ENCODE results near the gene TRIM75. TPM values are rescaled to one million over a fixed set of nuclear protein-coding genes. Genes with fewer than 3 reads are reported as not detected.
"Not testable (repeated sequence)": the region's sequence is repeated elsewhere in the genome, so short reads cannot be mapped to it uniquely, and the experiment has no call there.

The TRIM75 gene
- not detected in 2 replicates for total RNA-seq

DNA sequence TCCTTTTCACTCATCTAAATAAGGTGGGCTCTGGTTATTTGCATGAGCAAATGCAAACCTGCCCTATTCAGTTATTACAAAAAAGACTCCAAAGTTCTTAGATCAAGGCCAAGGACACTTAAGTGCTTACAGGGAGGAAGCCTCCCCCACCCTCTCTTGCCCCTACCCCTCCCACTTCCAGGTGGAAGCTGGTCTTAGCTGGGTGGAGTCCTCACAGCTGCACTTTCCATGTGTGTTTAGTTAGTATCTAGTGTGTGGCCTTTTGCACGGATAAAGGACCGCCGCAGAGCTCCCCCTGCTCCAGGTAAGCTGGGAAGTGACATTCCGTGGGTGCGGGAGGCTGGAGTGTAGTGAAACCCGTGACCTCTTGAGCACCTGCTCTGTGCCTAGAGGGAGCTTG, at the start of gene TRIM75:
Gene TRIM75, plus strand, starts transcription at position 222 of the 400 bp plus-strand sequence. CDS start 5,282 bp downstream, outside the sequence.
- intact Hi-C loops (cut with micrococcal nuclease), result no loop called here
- Mint-ChIP-seq H3K27me3 (no peaks in the 10 kb centered on the region), H3K4me3 (no peak within 1 kb of the TSS), H3K27ac (no peak within 1 kb of the TSS), H3K4me1 (no peaks in the 10 kb centered on the region), H3K36me3 (ENCODE audit: low read depth) (no peaks in the 10 kb centered on the region), H3K9me3 (no peaks in the 10 kb centered on the region)
- no peak for DNase-seq

DNA sequence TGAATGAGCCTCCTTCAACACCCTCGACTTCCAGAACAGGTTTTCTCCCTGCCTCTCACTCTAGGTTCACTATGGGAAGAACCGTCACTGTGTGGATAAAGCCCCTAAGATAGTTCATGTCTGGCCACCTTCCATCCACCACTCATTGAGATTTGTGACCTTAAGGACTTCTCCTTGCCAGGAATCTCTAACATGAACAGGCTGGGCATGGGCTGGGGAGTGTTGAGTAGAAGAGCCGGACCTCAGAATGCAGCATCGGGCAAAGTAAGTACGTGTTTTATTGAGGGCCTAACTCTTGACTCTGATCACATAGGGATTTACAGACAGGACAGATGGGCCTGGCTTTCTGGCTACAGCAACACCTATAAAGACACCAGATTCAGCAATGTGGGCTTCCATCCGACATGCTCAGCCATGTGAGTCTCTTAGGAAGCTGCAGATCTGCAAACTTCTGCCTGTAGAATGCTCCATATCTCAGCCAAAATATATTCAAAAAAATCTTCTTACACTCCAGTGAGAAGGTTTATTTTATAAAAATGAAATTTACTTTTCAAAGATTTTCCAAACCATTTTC, 48.2 kb upstream of the TRIM75 start:
- intact Hi-C loops (cut with micrococcal nuclease), result no loop called here
- Mint-ChIP-seq H3K4me1 (peaks cover 12% of the 10 kb centered on the region), H3K36me3 (ENCODE audit: low read depth) (no peaks in the 10 kb centered on the region), H3K4me3 (no peak overlapping the region), H3K27me3 (peaks cover 21% of the 10 kb centered on the region), H3K9me3 (no peaks in the 10 kb centered on the region), H3K27ac (no peak overlapping the region)
- no peak for DNase-seq

- Mint-ChIP-seq H3K4me3 (no peak overlapping the region), H3K36me3 (ENCODE audit: low read depth) (no peaks in the 10 kb centered on the region), H3K4me1 (peaks cover 12% of the 10 kb centered on the region), H3K27ac (no peak overlapping the region), H3K27me3 (peaks cover 29% of the 10 kb centered on the region), H3K9me3 (no peaks in the 10 kb centered on the region)
- no peak for DNase-seq
- intact Hi-C loops (cut with micrococcal nuclease), result no loop called here
These were observed 47.2 kb upstream of the TRIM75 start for GRCh38 chr4:165006456-165006855.

GRCh38 chr4:165006886-165007285, 46.8 kb upstream of the TRIM75 start:
- H3K4me1 Mint-ChIP-seq, result peaks cover 12% of the 10 kb centered on the region
- H3K27ac Mint-ChIP-seq, result no peak overlapping the region
- no peak for DNase-seq
- H3K9me3 Mint-ChIP-seq, result no peaks in the 10 kb centered on the region
- intact Hi-C loops (cut with micrococcal nuclease), result no loop called here
- H3K36me3 Mint-ChIP-seq (ENCODE audit: low read depth), result no peaks in the 10 kb centered on the region
- peaks cover 27% of the 10 kb centered on the region for H3K27me3 Mint-ChIP-seq
- no peak overlapping the region for H3K4me3 Mint-ChIP-seq

DNA sequence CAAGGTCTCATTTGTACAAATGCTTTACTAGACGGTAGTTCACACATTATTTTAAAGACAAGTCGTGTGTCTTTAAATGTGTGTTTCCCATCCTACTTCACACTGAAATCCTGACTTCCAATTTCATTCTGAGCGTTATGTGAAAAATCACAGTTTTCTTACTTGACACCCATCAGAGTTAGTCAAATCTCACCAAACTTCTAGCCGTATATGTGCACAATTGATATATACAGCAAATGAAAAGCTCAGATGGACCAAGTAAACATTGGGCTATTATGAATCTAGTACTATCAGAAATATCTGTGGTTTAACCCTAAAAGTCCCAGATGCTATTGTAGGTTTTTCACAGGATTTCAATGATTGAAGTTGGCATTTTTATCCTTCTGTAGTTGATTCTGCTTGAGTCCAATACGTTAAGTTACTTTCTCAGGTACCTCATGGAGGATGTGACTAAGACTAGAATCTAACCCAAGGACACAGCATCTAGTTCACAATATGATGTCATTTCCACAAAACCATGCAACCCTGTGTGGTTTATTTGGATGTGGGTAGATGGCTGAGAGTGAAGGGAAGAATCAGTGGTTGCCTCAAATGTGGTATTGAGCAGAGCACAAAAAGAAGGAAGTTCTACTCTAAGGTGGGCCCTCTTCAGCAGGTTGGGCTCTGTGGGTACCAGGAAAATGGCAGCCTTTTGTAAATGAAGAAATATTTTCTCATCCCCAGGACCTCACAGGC, 44.0 kb upstream of the TRIM75 start:
- Mint-ChIP-seq H3K27ac (peak overlapping the region; percentile 26), H3K4me3 (no peak overlapping the region), H3K9me3 (no peaks in the 10 kb centered on the region), H3K4me1 (peaks cover 12% of the 10 kb centered on the region), H3K36me3 (ENCODE audit: low read depth) (no peaks in the 10 kb centered on the region), H3K27me3 (peaks cover 37% of the 10 kb centered on the region)
- DNase-seq, result peak; percentile 85
- intact Hi-C loops (cut with micrococcal nuclease), result no loop called here

GRCh38 chr4:165010487-165010886, 43.2 kb upstream of the TRIM75 start:
- H3K27ac Mint-ChIP-seq, result no peak overlapping the region
- H3K4me1 Mint-ChIP-seq, result peaks cover 12% of the 10 kb centered on the region
- H3K36me3 Mint-ChIP-seq (ENCODE audit: low read depth), result no peaks in the 10 kb centered on the region
- intact Hi-C loops (cut with micrococcal nuclease), result no loop called here
- H3K9me3 Mint-ChIP-seq, result no peaks in the 10 kb centered on the region
- DNase-seq, result no peak
- peaks cover 34% of the 10 kb centered on the region for H3K27me3 Mint-ChIP-seq
- H3K4me3 Mint-ChIP-seq, result no peak overlapping the region

DNA sequence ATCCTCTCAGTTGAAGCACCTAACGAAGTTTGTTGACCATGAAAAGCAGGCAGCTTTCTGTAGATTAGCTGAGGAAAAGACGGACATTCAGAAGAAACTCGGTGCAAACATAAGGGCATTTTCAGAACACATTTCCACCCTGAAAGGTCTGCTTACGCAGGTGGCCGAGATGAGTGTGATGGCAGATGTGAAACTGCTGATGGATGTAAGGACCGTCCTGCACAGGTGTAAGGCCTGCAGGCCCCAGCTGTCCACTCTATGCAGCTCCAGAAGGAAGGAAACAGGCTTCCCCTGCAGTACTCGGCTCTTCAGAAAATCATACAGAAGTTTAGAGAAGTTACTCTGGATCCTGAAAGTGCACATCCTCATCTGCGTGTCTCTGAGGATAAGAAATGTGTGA, 42.7 kb upstream of the TRIM75 start:
- no peak overlapping the region for H3K27ac Mint-ChIP-seq
- intact Hi-C loops (cut with micrococcal nuclease), result no loop called here
- H3K36me3 Mint-ChIP-seq (ENCODE audit: low read depth), result no peaks in the 10 kb centered on the region
- no peak overlapping the region for H3K4me3 Mint-ChIP-seq
- H3K9me3 Mint-ChIP-seq, result no peaks in the 10 kb centered on the region
- peaks cover 12% of the 10 kb centered on the region for H3K4me1 Mint-ChIP-seq
- DNase-seq, result no peak
- peaks cover 33% of the 10 kb centered on the region for H3K27me3 Mint-ChIP-seq

GRCh38 chr4:165011403-165011802, 42.3 kb upstream of the TRIM75 start:
- intact Hi-C loops (cut with micrococcal nuclease), result no loop called here
- Mint-ChIP-seq H3K27ac (no peak overlapping the region), H3K27me3 (peaks cover 31% of the 10 kb centered on the region), H3K9me3 (no peaks in the 10 kb centered on the region), H3K36me3 (ENCODE audit: low read depth) (no peaks in the 10 kb centered on the region), H3K4me1 (peaks cover 12% of the 10 kb centered on the region), H3K4me3 (no peak overlapping the region)
- no peak for DNase-seq

DNA sequence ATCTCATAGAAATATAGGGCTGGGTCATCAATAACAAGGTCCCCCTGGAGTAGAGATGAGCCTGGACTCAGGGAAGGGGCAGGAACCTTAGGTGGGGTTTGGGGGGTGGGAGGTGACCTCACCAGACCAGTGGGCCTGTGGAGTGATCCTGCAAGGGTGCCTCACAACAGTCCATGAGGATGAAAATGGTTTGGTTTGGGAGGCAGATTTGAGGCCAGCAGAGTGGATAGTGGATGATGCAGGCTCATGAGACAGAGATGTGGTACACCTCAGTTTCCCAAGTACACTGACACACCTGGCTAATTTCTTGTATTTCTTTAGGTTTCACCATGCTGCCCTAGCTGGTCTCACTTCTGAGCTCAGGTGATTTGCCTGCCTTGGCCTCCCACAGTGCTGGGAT, 40.0 kb upstream of the TRIM75 start:
- intact Hi-C loops (cut with micrococcal nuclease), result no loop called here
- Mint-ChIP-seq H3K27ac (no peak overlapping the region), H3K9me3 (no peaks in the 10 kb centered on the region), H3K36me3 (ENCODE audit: low read depth) (no peaks in the 10 kb centered on the region), H3K4me3 (no peak overlapping the region), H3K4me1 (peaks cover 12% of the 10 kb centered on the region), H3K27me3 (peaks cover 27% of the 10 kb centered on the region)
- DNase-seq, result no peak

- Mint-ChIP-seq H3K27ac (no peak overlapping the region), H3K4me1 (no peaks in the 10 kb centered on the region), H3K9me3 (no peaks in the 10 kb centered on the region), H3K4me3 (no peak overlapping the region), H3K36me3 (ENCODE audit: low read depth) (no peaks in the 10 kb centered on the region), H3K27me3 (peaks cover 13% of the 10 kb centered on the region)
- intact Hi-C loops (cut with micrococcal nuclease), result no loop called here
- DNase-seq, result no peak
These were observed 36.7 kb upstream of the TRIM75 start for GRCh38 chr4:165016971-165017370.

GRCh38 chr4:165019995-165020394, 33.7 kb upstream of the TRIM75 start:
- intact Hi-C loops (cut with micrococcal nuclease); H3K4me3 Mint-ChIP-seq; DNase-seq; H3K27ac Mint-ChIP-seq; H3K9me3 Mint-ChIP-seq; H3K36me3 Mint-ChIP-seq (ENCODE audit: low read depth); H3K27me3 Mint-ChIP-seq; H3K4me1 Mint-ChIP-seq: not testable (repeated sequence)

DNA sequence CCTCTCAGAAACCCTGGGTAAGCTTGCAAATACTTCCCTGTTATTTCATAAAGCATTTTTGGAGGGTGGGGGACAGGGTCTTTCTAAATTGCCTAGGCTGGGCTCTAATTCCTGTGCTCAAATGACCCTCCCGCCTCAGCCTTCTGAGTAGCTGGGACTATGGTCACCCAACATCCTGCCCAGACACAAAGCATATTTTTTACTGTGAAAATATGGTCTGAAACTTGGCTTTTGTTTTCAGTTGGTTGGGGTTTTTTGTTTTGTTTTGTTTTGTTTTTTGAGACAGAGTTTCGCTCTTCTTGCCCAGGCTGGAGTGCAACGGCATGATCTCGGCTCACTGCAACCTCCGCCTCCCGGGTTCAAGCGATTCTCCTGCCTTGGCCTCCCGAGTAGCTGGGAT, 27.9 kb upstream of the TRIM75 start:
- H3K36me3 Mint-ChIP-seq (ENCODE audit: low read depth); H3K27me3 Mint-ChIP-seq; H3K4me3 Mint-ChIP-seq; H3K9me3 Mint-ChIP-seq; H3K27ac Mint-ChIP-seq; DNase-seq; H3K4me1 Mint-ChIP-seq; intact Hi-C loops (cut with micrococcal nuclease): not testable (repeated sequence)

- intact Hi-C loops (cut with micrococcal nuclease), result no loop called here
- H3K9me3 Mint-ChIP-seq, result no peaks in the 10 kb centered on the region
- H3K4me1 Mint-ChIP-seq, result no peaks in the 10 kb centered on the region
- H3K27ac Mint-ChIP-seq, result no peak overlapping the region
- peaks cover 7% of the 10 kb centered on the region for H3K27me3 Mint-ChIP-seq
- H3K4me3 Mint-ChIP-seq, result no peak overlapping the region
- no peaks in the 10 kb centered on the region for H3K36me3 Mint-ChIP-seq (ENCODE audit: low read depth)
- no peak for DNase-seq
These were observed 25.8 kb upstream of the TRIM75 start for GRCh38 chr4:165027762-165028402.

DNA sequence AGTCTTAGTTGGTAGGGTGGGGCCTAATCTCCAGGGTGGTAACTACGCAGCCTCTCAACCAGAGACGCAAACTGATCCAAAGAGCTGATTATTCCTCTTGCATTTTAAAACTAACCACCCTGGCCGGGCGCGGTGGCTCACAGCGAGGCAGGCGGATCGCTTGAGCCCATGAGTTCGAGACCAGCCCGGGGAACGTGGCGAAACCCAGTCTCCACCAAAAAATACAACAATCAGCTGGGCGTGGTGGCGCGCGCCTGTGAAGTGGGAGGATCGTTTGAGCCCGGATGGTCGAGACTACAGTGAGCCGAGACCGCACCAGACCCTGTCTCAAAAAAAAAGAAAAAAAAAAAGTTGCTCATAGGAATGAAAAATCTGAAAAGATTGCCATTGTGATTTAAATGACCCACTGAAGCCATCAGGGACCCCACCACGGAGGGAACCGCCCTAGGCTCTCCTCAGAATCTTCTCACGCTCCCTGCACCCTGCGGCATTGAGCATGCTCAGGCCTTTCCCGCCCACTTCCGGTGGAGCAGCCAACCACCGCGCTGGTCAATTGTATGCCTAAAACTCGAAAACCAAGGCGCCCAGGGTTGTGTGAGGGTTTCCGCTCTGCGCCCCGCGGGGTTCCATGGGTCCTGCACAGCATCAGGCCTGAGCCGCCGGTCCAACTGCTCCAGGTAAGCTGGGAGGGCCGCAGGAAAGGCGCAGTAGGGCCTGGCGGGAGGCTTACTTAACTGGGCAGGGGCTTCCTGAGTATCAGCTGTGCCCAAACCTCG, 22.0 kb upstream of the TRIM75 start, which contains the start of gene TRIM60:
Gene TRIM60, plus strand, starts transcription at position 564 of the 776 bp plus-strand sequence. CDS start 8,074 bp downstream, outside the sequence.
- Mint-ChIP-seq H3K36me3 (ENCODE audit: low read depth) (no peaks in the 10 kb centered on the region), H3K27ac (no peak within 1 kb of the TSS), H3K9me3 (no peaks in the 10 kb centered on the region), H3K4me1 (no peaks in the 10 kb centered on the region), H3K27me3 (peaks cover 4% of the 10 kb centered on the region), H3K4me3 (no peak within 1 kb of the TSS)
- intact Hi-C loops (cut with micrococcal nuclease), result no loop called here
- no peak for DNase-seq

All from activated CD4-positive, alpha-beta T cell treated with anti-CD3 and anti-CD28 coated beads, Interleukin-2, amount 10 ng/mL, durations not matched to agents 24 days and 14 days (primary cell).